B cell (primary cell): ENCODE data around the gene VPS13A. TPM values are rescaled to one million over a fixed set of nuclear protein-coding genes. Genes with fewer than 3 reads are reported as not detected.
A peak's percentile ranks its signal among the peaks of the same experiment; 100 is the strongest.

ENCODE experiments used
- ATAC-seq: fragments of 200-7000 bp; cut with Tn5 transposase; one replicate; pipeline ENCODE4 v1.10.0; 2021; ENCODE audit warnings: low read depth, mild to moderate bottlenecking, moderate number of reproducible peaks, moderate library complexity
- CTCF ChIA-PET: fragments of 350-600 bp; sonication (Branson Sonifier 250); formaldehyde crosslinking; loops from one replicate; lab custom pipeline; 2021; ENCODE audit warnings: antibody characterized with exemption, inconsistent platforms; lab: Charles Lee
- POLR2A ChIA-PET: fragments of 350-600 bp; sonication (Branson Sonifier 250); formaldehyde crosslinking; loops from one replicate; lab custom pipeline; 2021; ENCODE audit warnings: antibody characterized with exemption; lab: Charles Lee
- DNase-seq: peaks from one replicate; pipeline ENCODE4 v3.0.0; 2013
- H2AFZ ChIP-seq: 2 replicates; pipeline ENCODE4 v1.6.1; 2012; ENCODE audit warnings: mild to moderate bottlenecking, low read depth, low read length; ENCODE audit not compliant: insufficient read depth, poor library complexity, severe bottlenecking
- H3K27ac ChIP-seq, 2 donors: 1 replicate in 1 of 2; 2 replicates in 1 of 2; pipeline ENCODE4 v1.5.1; 2012 to 2013; ENCODE audit warnings: low read length in 2 of 2, mild to moderate bottlenecking in 2 of 2, moderate library complexity in 1 of 2
- H3K27me3 ChIP-seq, 4 experiments: fragments of 200-600 bp in 1 of 4; sonication (generic) in 1 of 4; replicated peaks in 1 of 4; 1 replicate in 2 of 4; 2 replicates in 2 of 4; pipeline versions ENCODE4 v1.6.1 to v1.7.0; 2013 to 2016; ENCODE audit warnings: low read length in 3 of 4, mild to moderate bottlenecking in 2 of 4, mixed read lengths in 1 of 4, moderate library complexity in 1 of 4; ENCODE audit not compliant: insufficient read depth in 4 of 4, control insufficient read depth in 3 of 4; ENCODE audit errors: control extremely low read depth in 1 of 4
- H3K36me3 ChIP-seq, 2 experiments: replicated peaks in 1 of 2; 1 replicate in 1 of 2; 2 replicates in 1 of 2; pipeline versions ENCODE4 v1.6.1 to v1.7.1; 2013; ENCODE audit warnings: low read length in 1 of 2; ENCODE audit not compliant: insufficient read depth in 2 of 2, control insufficient read depth in 1 of 2; ENCODE audit errors: control extremely low read depth in 1 of 2, extremely low read depth in 1 of 2
- H3K4me1 ChIP-seq, 2 donors: fragments of 200-600 bp in 1 of 2; sonication (generic) in 1 of 2; 1 replicate in 1 of 2; 2 replicates in 1 of 2; pipeline versions ENCODE4 v1.5.1 to v1.6.1; 2013 to 2017; ENCODE audit warnings: low read length in 2 of 2; ENCODE audit not compliant: control insufficient read depth in 2 of 2, insufficient read depth in 2 of 2
- H3K4me2 ChIP-seq: replicated peaks from 2 replicates; pipeline ENCODE3; 2012; ENCODE audit warnings: mild to moderate bottlenecking, low read depth, low read length; ENCODE audit not compliant: poor library complexity, severe bottlenecking
- H3K4me3 ChIP-seq, 5 experiments: fragments of 200-600 bp in 1 of 5; sonication (generic) in 1 of 5; 1 replicate in 3 of 5; 2 replicates in 2 of 5; pipeline versions ENCODE4 v1.5.1 to v1.7.0; 2011 to 2016; ENCODE audit warnings: low read length in 4 of 5, mild to moderate bottlenecking in 4 of 5, low read depth in 2 of 5, control low read depth in 1 of 5, moderate library complexity in 1 of 5; ENCODE audit not compliant: insufficient read depth in 1 of 5; ENCODE audit errors: control extremely low read depth in 1 of 5, extremely low read depth in 1 of 5
- H3K79me2 ChIP-seq: fragments of 200-600 bp; sonication (generic); one replicate; pipeline ENCODE4 v1.6.0; 2016; ENCODE audit warnings: low read length; ENCODE audit not compliant: control insufficient read depth, insufficient read depth
- H3K9ac ChIP-seq: fragments of 200-600 bp; sonication (generic); 2 replicates; pipeline ENCODE4 v1.6.1; 2017; ENCODE audit warnings: mild to moderate bottlenecking, low read length, moderate library complexity
- H3K9me3 ChIP-seq, 3 donors: one replicate each; pipeline versions ENCODE4 v1.6.1 to v1.7.1; 2013; ENCODE audit warnings: low read length in 2 of 3; ENCODE audit not compliant: control insufficient read depth in 2 of 3, insufficient read depth in 1 of 3; ENCODE audit errors: control extremely low read depth in 1 of 3
- H4K20me1 ChIP-seq: 2 replicates; pipeline ENCODE4 v1.6.0; 2012; ENCODE audit warnings: mild to moderate bottlenecking, low read length; ENCODE audit not compliant: insufficient read depth, control insufficient read depth, poor library complexity, severe bottlenecking
- H3K27ac Mint-ChIP-seq: one replicate; pipeline ENCODE4 v1.8.0; 2021; ENCODE audit warnings: mixed read lengths
- H3K27me3 Mint-ChIP-seq: one replicate; pipeline ENCODE4 v1.8.0; 2021; ENCODE audit warnings: mixed read lengths
- H3K4me1 Mint-ChIP-seq: one replicate; pipeline ENCODE4 v1.8.0; 2021; ENCODE audit warnings: mixed read lengths
- H3K4me3 Mint-ChIP-seq: one replicate; pipeline ENCODE4 v1.8.0; 2021; ENCODE audit warnings: mixed read lengths
- H3K9me3 Mint-ChIP-seq: one replicate; pipeline ENCODE4 v1.8.0; 2022; ENCODE audit warnings: mixed read lengths; ENCODE audit not compliant: insufficient read depth
- EZH2 ChIP-seq: IDR thresholded peaks from 2 replicates; pipeline ENCODE4 v1.6.1; 2012; ENCODE audit warnings: borderline replicate concordance, low read depth, mild to moderate bottlenecking, moderate library complexity, low read length; ENCODE audit not compliant: insufficient read depth, poor library complexity, severe bottlenecking
- WGBS: methylation state at CpG from one replicate; pipeline ENCODE4 v1.1.5; 2013; ENCODE audit warnings: missing lambda C conversion rate; ENCODE audit not compliant: insufficient coverage; 5-methylcytosine and 5-hydroxymethylcytosine counted together
- intact Hi-C: fragments of 100-400 bp; cut with micrococcal nuclease; formaldehyde crosslinking; loops from one replicate; pipeline ENCODE4 v1.10.0; 2022
- polyA minus RNA-seq: library from RNA; depleted of rRNA, polyadenylated mRNA; stranded (reverse); fragments of >200 nt; gene quantifications from 2 replicates; pipeline ENCODE4 v1.2.3, GENCODE V29; 2012
- polyA plus RNA-seq: library from polyadenylated mRNA; depleted of rRNA; stranded (reverse); fragments of >200 nt; gene quantifications from 2 replicates; pipeline ENCODE4 v1.2.3, GENCODE V29; 2012
- total RNA-seq, 2 donors: library from RNA; stranded (reverse); fragments of 120-200 nt in 1 of 2; gene quantifications; 1 replicate in 1 of 2; 2 replicates in 1 of 2; pipeline versions ENCODE4 v1.2.3 to v1.2.4, GENCODE V29; 2013 to 2022
- TF ChIP-seq, protein P1 (sequence below): fragments of 200-600 bp; IDR thresholded peaks from one replicate; pipeline ENCODE4 v1.8.0; 2022; ENCODE audit warnings: antibody characterized with exemption, mild to moderate bottlenecking

The VPS13A gene
- total RNA-seq (57.8 and 67.9 TPM in 2 replicates), polyA plus RNA-seq (6.5 and 12.7 TPM in 2 replicates), polyA minus RNA-seq (11.4 and 15.9 TPM in 2 replicates)
- 33.7 TPM for total RNA-seq (2013)

DNA sequence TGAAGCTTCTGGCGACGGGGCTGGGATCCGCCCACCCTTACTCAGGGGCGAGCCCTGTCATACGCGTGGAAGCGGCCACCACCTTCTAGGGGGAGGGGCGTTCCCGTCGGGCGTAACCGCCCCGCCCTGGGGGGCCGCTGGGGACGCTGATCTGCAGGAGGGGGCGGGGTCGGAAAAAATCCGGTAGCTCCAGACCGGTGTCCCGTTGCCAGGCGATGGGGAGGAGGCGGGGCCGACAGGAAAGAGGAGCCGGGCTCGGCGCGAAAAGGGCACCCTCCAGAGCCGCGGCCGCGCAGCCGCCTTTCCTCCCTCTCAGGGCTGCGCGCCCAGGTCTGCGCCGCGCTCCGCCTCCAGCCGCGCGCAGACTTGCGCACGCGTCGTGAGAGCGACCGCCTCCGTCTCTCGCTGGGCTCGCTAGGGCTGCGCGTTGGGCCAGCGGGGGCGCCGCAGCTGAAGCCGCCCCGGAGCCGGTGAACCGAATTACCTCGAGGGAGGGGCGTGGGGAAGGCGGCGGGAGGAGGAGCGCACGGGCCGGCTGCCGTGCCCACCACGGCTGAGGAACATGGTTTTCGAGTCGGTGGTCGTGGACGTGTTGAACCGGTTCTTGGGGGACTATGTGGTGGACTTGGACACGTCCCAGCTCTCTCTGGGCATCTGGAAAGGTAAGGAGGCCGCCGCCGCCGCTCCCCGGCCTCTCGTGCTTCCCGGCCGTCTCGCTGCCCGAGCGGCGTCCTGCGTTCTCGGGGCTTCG, at the start of gene VPS13A:
Gene VPS13A (plus strand): TSS at position 392 of the 751 bp plus-strand sequence. CDS start 171 bp downstream, at position 563.
- ChIA-PET POLR2A (no interaction called here), CTCF (interaction anchor here (3.3 kb wide), 1 partner anchor 11 kb away, joined by 40 read pairs; no protein-coding TSS in a partner anchor)
- intact Hi-C loops = loop anchor here (1.0 to 10.0 kb wide), 7 partner anchors 420 to 1117 kb away; partner anchors contain the start of genes CEP78, GCNT1, GNAQ and PSAT1
- no peaks in the 10 kb centered on the region for H4K20me1 ChIP-seq
- peak within 1 kb of the TSS; percentile 78 for H3K4me2 ChIP-seq
- Mint-ChIP-seq H3K4me3 (peak within 1 kb of the TSS; percentile 94), H3K9me3 (no peaks in the 10 kb centered on the region), H3K4me1 (peaks cover 28% of the 10 kb centered on the region), H3K27me3 (no peaks in the 10 kb centered on the region), H3K27ac (peak within 1 kb of the TSS; percentile 96)
- no peaks in the 10 kb centered on the region for H3K27me3 ChIP-seq
- peak within 1 kb of the TSS; percentile 78 to 92 for H3K27ac ChIP-seq
- ATAC-seq (peak; percentile 84), DNase-seq (peak; percentile 94)
- WGBS = under 1% methylated on average over 89 of the region's 89 CpGs
- H3K9ac ChIP-seq = peak within 1 kb of the TSS; percentile 89
- H3K4me3 ChIP-seq = peak within 1 kb of the TSS; percentile 60 to 88 (median 78)
- TF ChIP-seq EZH2 = no peak
- TF ChIP-seq, protein P1, sequence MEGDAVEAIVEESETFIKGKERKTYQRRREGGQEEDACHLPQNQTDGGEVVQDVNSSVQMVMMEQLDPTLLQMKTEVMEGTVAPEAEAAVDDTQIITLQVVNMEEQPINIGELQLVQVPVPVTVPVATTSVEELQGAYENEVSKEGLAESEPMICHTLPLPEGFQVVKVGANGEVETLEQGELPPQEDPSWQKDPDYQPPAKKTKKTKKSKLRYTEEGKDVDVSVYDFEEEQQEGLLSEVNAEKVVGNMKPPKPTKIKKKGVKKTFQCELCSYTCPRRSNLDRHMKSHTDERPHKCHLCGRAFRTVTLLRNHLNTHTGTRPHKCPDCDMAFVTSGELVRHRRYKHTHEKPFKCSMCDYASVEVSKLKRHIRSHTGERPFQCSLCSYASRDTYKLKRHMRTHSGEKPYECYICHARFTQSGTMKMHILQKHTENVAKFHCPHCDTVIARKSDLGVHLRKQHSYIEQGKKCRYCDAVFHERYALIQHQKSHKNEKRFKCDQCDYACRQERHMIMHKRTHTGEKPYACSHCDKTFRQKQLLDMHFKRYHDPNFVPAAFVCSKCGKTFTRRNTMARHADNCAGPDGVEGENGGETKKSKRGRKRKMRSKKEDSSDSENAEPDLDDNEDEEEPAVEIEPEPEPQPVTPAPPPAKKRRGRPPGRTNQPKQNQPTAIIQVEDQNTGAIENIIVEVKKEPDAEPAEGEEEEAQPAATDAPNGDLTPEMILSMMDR = peak; percentile 27
- no peaks in the 10 kb centered on the region for H3K36me3 ChIP-seq
- H2AFZ ChIP-seq = peak within 1 kb of the TSS; percentile 83
- peaks cover 32% of the 10 kb centered on the region for H3K79me2 ChIP-seq
- no peaks in the 10 kb centered on the region for H3K9me3 ChIP-seq
- H3K4me1 ChIP-seq = peaks cover 6 to 18% of the 10 kb centered on the region in 2 donors
